ENCODE measurements around the gene TDO2.
A peak's percentile ranks its signal among the peaks of the same experiment; 100 is the strongest.
"Not testable (repeated sequence)": the region's sequence is repeated elsewhere in the genome, so short reads cannot be mapped to it uniquely, and the experiment has no call there.

TDO2 gene

DNA sequence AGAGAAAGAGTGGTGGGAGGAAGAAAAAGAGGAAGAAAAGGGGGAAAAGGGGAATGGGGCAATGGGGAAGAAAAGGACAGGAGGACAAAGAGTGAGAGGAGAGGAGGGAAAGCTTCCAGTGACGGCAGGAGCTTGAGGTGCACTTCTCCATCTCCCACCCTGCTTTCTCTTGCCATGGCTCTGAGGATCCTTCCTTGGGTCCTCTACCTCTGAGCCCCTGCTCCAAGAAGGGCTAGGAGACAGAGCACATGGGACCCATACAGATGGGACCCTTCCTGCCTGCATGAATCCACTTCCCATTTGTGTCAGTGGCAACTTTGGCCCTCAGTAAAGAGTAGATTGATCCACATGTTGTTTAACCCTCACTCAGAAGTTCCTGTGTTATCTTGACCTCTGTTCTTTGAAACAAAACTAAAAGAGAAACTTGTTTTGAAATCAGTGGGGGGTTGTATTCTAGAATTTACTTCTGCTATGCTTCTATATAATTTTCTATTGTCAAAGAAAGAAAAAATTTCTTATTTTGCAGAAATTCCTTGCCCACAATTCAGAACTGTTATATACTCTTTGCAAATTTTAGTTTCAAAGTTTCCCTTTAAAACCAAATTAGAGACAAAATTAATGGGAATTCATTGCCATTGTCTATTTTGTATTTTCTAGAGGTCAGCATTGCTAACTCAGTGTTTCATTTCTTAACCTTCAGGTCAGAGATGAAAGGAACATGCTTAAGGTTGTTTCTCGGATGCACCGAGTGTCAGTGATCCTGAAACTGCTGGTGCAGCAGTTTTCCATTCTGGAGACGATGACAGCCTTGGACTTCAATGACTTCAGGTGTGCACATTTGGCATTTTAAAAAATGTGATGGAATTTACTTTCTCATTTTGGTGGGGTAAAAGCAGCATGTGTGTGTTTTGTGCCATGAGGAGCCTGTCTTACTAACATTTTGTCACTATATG lies 5.0 kb downstream of the TDO2 start:
- DNase-seq, result no peak

DNA sequence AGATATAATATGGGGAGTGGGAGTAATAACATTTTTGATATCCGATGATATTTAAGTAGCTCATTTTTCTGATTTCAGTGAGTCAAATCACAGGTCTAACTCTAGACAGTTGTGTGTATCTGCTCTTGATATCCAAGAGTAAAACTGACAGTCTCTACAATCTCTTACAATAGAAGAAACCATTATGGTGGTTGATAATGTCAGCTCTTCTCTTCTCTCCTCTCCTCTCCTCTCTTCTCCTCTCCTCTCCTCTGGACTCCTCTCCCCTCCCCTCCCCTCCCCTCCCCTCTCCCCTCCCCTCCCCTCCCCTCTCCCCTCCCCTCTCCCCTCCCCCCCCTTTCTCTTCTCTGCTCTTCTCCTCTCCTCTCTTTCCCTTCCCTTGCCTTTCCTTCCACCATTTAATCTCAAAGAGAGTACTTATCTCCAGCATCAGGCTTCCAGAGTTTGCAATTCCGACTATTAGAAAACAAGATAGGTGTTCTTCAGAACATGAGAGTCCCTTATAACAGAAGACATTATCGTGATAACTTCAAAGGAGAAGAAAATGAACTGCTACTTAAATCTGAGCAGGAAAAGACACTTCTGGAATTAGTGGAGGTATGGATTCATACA lies 6.2 kb downstream of the TDO2 start:
- no peak for DNase-seq

DNA sequence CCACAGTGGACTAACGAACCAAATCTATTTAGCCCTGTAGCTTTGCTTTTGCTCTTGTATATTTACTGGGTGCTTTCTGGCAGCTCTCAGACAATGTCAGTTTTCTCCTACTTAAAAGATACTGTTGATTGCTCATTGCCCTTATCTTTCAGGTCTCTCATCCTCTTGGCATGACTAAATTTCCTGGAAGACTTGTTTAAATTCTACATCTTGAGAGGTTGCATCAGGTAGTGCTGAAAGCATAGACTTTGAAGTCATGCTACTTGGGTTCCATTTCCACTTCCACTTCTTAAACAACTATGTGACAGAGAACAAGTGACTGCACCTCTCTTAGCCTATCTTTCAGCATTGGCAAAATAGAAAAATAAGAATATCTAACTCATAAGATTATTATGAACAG lies 8.4 kb downstream of the TDO2 start:
- DNase-seq, result no peak

DNA sequence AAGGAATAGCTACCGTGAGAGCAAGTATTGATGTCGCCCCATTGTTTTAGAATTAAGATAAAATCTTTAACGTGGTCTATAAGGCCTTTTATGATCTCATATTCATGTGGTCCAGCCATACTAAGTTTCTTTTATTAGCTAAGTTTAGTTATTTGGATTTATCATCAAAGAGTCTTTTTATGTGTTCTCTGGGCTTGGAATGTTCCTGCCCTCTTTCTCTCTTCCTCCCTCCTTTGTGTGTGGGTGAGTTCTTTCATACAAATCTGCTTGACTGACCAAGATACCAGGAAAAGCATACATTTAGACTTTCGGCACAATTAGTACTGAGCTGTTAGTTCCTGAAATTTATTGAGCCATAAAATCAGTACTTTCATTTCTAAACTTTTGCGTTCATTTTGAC lies 11.3 kb downstream of the TDO2 start:
- no peak for DNase-seq

DNA sequence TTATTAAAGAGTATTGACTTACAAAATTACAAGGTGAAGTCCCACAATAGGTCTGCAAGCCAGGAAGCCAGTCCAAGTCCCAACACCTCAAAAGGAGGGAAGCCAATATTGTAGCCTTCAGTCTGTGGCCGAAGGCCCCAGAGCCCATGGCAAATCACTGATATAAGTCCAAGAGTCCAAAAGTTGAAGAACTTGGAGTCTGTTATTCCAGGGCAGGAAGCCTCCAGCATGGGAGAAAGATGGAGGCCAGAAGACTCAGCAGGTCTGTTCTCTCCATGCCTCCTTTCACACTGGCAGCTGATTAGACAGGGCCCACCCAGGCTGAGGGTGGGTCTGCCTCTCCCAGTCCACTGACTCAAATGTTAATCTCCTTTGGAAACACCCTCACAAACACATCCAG lies 18.1 kb downstream of the TDO2 start:
- no peak for DNase-seq

DNA sequence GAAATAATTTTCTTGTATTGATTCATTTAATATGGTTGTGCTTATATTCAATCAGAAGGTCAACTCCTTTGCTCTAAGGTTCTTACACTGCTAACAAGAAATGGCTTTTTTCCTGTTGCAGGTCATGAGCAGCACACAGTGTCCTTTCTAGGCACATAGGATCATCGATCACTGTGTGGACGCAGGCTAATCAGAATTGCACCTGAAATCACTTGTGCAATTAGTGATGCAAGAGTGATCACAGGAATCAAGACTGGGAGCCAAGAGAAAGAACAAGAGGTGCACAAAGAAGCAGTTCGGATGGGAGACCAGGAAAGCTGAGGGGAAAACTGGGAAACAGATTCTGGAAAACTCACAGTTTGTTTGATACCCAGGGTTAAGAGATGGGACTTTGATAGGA lies 21.1 kb downstream of the TDO2 start:
- no peak for DNase-seq

DNA sequence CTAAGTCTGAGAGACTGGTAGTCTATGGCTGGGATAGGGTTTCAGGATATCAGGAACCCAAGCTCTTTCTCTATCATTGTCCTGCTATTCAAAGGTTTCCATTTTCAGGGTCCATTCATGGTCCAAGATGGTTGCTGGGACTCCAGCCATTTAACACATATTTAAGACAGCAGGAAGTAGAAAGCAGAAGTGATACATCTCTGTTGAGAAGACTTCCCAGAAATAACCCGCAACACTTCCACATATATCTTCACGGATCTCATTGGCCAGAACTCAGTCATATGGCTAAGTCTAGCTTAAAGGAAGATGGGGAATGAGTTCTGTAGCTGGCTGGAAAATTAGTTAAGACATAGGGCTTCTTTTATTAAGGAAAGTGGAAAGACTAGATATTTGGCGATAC lies 26.3 kb downstream of the TDO2 start:
- no peak for DNase-seq

DNA sequence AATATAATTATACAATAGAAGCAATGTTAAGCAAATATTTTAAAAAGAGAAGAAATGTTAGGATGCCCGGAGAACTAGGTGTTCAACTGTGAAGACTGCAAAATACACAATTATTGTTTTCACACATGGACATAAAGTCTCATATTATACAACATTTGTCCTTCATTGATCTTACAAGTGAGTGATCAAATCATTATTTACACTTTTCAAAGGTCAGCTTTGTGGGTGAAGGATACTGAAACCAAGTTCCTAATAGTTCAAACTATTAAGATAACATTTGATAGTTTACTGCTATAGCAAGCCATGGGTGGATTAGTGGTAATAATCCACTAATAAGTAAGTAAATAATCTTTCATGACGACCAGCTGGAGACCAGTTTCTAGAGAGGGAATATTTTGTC lies 26.8 kb downstream of the TDO2 start:
- no peak for DNase-seq

DNA sequence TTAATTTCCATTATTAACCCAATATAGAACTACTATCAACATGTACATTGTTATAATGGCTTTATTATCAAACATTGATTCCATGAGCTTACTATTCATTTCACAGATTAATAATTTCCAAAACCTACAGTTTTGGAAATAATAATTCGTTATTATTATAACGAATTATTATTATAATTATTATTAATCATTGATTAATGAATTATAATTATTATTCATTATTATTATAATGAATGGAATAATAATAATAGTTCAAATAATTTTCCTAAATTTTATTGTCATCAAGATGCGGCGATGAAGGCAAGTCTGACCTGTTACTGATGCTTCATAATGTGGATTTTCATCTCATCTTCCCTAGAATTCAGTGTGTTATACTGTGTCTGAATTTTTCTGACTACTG lies 28.1 kb downstream of the TDO2 start:
- no peak for DNase-seq

DNA sequence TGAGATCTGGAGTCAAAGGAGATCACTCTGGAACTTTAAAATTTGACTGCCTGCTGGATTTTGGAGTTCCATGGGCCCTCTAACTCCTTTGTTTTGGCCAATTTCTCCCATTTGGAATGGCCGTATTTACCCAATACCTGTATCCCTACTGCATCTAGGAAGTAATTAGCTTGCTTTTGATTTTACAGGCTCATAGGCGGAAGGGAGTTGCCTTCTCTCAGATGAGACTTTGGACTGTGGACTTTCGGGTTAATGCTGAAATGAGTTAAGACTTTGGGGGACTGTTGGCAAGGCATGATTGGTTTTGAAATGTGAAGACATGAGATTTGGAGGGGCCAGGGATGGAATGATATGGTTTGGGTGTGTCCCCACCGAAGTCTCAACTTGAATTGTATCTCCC lies 31.1 kb downstream of the TDO2 start:
- DNase-seq, result not testable (repeated sequence)

DNA sequence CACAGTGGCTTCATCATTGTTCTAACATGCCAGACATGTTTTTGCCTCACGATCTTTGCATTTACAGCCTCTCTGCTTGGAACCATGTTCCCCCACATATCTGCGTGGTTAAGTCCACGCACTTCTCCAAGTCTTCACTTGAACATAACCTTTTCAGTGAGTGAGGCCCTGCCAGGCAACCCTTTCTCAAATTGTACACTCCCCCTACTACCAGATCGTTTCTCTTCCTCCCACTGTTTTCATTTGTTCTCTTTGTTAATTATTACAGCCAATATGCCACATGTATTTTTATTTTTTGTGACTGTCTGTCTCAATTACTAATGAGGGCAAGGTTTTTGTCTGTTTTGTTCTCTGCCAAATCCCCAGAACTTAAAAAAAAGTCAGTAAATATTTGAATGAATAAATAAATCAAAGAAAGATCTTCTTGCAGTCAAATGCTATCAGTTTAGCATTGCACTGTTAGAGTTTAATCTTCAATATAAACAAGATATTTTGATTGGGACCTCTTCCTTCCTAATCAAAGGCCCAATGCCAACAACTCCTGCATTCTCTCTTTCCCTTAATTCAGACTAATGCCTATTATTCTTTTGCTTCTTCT lies 32.0 kb downstream of the TDO2 start:
- DNase-seq, result no peak

DNA sequence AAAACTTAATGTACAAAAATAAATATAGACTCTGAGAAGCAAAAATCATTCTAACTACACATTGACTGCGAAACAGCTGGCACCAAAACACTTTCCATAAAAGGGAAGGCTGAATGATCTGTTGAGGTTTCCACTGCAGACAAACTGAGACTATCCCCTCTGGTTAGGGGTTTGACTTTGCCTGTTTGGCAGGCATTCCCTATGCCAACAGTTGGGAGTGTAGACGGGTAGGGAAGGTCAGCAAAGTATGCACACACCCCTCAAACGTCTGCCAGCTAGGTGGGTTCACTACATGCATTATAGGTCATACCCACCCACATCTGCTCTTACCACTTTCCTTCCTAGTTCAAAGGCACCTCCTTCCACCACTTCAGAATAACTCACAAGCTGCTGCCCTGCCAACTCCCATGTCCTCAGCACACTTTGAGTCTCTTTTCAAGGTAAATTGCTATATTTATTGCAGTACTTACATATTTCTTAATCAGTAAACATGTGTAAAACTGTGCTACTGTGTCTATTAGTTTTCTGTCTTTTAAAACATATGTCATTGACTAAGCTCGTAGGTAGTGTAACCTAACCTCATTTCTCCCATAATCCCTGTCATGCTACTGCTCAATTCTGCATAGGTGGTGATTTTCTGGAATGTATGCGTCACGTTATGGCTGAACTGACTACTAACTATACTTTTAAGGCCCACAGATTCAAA lies 37.7 kb downstream of the TDO2 start:
- DNase-seq, result no peak

DNA sequence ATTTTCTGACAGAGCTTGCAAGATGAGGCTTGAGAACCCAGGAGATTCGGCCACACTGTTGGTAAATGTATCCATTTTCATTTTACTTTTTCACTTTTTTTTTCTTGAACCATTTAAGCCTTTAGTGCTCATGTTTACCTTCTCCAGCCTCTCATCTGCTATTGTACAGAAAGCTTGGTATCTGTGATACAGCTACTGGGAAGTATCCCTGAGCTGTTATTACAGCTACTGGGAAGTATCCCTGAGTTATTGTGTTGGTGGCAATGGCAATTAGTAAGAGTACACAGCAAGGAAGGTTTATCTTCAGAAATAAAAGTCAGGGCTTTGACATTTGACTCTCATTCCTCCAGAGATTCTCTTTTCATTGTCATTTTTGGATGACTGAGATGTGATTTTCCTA lies 38.3 kb downstream of the TDO2 start:
- DNase-seq, result no peak

DNA sequence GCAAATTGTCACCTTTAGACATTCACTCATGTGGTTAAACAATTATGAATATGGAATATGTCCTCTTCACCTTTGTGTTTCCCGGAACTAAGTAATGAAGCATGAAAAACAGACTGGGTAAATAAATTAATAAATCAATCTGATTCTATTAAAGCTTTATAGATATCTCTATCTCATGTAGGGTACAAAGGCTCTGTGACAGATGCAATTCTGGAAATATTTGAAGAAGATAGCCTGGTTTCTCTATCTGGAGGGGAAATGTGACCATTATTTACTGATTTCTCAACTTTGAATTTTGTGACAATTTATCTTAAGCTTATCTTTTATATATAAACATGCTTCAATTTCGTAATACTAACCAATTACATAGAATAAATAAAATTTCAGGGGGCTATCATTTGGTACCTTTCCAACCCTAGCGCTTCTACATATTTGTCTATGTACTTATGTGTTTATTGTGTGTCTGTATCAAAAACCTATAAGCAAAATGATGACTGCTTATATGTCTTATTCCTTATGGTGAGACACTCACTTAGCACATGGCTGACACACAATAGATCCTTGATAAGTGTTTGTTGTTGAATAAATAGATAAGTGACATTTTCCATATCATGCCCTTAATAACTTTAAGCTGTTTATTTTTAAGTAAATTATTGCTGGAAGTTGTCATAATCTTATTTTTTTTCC lies 40.3 kb downstream of the TDO2 start:
- peak; percentile 29 for DNase-seq

DNA sequence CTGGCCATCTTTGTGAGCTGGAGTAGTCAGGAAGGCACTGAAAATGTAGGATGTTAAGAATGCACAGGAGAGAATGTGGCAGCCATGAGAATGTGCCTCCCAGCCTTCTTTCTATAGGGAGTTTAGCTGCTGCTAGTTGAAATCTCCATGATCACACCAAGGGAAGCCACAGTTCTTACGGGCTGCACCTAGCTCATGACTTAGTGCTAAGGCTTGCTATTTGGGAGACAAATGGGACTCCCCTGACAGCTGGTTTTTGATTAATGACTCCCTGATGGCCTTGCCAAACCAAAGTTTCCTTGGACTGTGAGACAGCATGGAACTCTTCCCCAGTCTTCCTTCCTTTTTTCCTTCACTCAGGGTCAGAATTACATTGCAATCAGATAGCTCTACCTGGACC lies 41.0 kb downstream of the TDO2 start:
- no peak for DNase-seq

DNA sequence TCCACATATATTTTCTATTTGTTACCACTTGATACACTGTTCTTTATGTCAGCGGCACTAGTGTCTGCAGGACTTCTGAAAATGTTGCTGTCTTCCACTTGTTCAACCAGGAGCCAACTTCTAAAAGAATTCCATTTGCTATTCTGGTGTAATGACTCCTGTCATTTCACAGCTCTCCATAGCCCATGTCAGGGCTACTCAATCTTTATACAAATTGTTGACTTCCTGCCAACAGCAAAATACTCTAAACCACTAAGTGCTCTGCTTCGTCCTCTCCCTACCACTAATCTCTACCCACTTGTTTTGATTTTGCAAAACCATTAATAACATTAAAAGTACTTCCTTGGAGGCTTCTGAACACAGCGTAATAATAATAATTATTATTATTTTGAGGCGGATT lies 43.0 kb downstream of the TDO2 start:
- no peak for DNase-seq

DNA sequence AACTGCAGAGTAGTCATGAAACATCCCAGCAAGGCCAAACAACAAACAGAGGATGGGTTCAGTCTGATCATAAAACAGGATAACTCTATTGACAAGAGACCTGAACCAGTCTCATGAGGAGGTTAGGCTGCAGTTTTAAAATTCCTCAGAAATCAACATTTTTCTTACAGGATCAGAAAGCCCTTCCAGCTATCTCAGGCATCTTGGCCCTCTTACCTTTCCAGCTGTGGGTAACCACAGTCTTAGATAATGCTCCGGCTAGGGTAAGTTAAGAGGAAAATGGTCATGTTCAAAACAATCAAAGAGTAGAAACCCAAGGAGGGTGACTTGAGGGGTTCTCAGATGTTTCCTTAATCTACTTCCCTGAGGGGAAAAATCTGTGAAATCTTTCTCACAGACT lies 45.0 kb downstream of the TDO2 start:
- DNase-seq, result no peak

DNA sequence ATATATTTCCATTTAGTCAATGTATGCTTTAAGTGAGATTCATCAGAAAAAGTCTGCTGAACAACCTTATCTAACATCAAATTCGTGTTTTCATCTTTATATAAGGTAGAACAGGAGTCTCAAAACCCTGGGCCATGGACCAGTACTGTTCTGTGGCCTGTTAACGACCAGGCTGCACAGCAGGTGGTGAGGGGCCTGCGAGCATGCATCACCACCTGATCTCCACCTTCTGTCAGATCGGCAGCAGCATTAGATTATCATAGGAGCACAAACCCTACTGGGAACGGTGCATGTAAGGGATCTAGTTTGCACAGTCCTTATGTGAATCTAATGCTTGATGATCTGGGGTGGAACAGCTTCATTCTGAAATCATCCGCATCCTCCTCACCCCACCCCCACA lies 47.0 kb downstream of the TDO2 start:
- no peak for DNase-seq

DNA sequence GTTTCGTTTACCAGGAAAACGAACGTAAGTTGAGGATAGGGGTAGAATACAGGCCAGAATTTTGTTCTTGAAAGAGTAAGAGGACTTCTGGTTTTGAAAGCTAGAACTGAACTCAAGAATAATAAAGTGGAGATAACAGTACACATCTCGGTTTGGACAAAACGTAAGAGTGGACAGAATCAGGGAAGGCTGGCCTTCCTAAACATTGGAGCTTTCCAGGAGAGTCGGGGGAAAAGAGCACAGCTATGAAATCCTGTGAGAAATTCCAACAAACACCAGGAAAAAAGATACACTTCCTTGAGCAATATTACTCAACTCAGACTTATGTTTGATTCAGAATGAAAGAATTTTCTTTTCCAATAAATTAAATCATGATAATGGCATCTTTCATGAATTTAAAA lies 49.0 kb downstream of the TDO2 start:
- DNase-seq, result no peak

DNA sequence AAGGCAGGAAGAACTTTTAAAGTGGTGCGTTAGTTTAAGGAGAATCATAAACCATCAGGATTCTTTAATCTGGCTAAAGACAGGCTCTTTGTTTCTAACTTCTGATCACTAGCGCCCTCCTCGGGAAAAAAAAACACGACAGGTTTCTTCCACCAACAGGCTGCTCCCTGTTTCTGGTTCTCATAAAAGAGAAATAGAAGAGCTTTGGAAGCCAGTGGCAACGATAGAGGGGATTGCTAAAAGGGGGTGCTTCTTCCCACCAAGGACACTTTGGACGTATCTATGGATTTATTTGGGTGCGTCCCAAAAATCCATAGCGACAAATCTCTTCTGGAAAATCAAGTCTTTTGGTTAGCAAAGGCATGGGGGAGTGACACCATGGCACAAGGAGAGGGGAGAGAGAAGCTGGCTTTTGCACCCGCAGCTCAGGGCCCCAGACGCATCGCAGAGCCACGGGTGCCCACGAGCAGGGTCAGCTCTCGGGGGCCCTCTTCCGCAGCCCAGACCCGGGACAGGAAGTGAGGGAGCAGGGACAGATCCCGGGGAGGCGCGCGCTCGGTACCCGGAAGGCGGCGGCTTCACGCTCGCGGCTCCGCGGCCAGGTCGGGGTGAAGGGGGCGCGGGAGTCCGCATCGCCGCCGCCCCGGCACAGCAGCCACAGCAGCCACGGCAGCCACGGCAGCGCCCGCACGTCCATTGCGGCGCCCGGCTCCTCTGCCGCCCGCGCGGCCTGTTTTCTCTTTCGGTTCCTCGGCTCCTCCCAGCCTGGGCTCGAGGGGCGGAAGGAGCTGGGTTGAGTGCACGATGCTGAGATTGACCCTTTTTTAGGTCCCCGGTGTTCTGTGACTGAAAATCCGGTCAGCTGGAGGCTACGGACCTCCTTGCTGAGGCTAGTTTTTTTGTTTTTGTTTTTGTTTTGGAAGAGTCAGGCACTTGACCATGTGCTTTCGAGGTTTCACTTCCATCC lies 49.9 kb downstream of the TDO2 start, which contains the start of gene CTSO:
Gene CTSO, minus strand, starts transcription at position 716 of the 967 bp plus-strand sequence. Its CDS starts 19 bp downstream, at position 697.
- peak; percentile 77 for DNase-seq

DNA sequence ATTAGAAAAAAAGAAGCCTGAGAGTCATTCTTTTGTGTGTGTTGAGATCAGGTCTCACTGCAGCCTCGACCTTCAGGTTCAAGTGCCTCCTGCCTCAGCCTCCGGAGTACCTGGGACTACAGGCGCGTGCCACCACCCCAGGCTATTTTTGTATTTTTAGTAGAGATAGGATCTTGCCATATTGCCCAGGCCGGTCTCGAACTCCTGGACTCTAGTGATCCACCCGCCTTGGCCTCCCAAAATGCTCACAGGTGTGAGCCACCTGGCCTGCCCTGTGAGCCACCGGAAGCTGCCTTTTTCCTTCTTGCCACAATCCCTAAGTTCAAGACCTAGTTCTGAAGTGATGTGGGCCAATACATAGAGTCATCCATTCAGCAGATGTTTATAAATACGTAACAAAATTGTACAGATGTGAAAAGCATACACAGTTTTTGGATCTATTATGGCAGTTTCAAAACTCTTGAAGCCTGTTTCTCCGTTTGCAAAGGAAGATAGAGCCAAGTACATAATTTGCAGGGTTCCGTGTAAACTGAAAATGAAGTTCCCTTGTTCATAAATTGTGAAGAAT lies 50.7 kb downstream of the TDO2 start:
- no peak for DNase-seq

Measured in NCI-H1417 treated with DMSO at 0.1 percent for 48 hours (cell line).